Stimulated activated CD8-positive, alpha-beta memory T cell treated with anti-CD3 and anti-CD28 coated beads, Interleukin-12 subunit alpha, Interleukin-12 subunit beta, amount 100 ng/mL, for 1 hour (primary cell): ENCODE results near the gene INTS11.

Experiments used
- DNase-seq: peaks from one replicate; pipeline ENCODE4 v3.0.0-alpha.2; 2020; ENCODE audit warnings: low read depth

The INTS11 gene

DNA sequence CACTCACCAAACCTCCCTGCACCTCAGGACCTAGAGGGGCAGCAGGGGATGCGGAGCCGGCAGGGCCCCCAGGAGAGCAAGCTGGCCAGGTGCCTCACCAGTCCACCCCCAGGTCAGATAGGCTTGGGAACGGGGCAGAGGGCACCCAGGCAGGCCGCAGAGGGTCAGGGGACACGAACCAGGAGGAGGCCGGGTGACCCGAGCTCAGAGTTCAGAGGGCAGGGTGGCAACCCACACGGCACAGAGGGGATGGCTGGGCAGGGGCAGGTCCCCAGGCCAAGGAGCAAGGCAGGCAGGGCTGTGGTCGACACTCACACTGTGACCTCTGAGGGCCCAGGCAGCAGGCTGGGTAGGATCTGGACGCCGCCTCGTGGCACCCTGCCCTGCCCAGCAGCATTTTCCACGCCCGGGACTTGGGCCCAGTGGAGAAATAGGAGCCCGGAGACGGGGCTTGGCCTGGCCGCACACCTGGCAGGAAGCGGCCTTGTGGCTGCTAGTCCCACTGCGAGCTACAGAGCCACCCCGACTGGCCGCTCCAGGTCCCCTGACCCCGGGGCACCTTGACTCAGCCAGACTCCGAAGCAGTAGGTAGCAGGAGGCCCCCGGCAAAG, 19.5 kb upstream of the INTS11 start:
- no peak for DNase-seq

DNA sequence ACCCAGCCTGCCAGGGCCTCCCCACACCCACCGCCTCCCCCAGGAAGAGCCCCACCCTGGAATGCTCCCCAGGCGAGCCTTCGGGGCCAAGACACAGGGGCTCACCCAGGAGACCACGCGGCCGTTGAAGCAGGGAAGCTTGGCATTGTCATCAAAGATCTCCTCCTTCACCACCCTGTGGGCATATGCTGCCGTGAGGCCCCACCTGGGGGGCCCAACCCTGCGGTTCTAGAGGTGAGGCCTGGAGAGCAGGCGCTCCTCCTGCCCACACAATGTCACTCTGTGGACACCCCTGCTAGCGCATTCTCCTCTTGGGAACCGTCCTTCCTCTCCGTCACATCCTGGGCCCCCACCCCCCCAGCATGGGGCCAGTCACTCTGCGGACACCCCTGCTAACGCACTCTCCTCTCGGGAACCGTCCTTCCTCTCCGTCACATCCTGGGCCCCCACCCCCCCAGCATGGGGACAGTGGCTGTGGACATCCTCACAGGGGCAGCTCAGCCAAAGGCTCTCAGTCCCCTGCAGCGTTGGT, 18.2 kb upstream of the INTS11 start:
- DNase-seq, result no peak

DNA sequence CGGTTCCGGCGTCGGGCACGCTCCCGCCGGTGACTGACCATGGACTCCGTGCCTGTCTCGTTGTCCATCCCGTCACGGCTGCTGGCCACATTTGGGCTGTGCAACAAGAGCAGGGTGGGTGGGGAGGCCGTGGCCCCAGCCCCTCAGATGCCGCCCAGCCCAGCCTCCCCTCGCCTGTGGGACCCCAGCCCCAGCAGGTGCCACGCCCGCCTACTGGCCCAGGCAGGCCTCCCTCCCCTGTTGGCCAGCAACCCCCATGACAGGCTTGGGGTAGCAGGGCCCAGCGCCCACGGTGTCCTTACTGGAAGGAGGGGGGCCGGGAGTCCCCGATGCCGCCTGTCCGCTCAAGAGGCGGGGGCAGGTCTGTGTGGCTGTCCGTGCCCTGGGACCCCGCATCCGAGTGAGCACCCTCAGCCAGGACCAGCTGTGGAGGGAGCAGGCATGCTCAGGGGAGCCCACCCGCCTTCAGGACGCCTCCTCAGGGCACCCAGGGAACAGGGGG, 17.7 kb upstream of the INTS11 start:
- DNase-seq, result no peak

DNA sequence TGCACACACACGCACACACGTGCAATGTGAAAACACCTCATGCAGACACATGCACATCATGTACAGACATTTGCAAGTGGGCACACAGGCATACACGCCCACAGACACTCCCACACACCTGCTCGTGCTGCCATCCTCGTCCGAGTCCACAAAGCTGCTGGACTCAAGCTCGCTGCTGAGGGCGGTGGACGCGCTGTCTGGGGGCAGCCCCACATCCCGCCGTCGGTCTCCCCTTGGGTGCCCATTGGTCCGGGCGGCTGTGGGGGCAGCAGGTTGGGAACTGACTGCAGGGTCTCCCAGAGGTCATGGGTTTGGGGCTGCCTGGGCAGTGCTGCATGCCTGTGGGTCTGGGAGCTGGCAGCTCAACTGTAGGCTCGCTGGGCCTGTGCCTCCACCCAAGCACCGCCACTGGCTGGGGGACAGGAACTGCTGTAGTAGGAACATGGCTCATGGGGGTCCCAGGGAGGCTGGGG, 17.1 kb upstream of the INTS11 start:
- no peak for DNase-seq

DNA sequence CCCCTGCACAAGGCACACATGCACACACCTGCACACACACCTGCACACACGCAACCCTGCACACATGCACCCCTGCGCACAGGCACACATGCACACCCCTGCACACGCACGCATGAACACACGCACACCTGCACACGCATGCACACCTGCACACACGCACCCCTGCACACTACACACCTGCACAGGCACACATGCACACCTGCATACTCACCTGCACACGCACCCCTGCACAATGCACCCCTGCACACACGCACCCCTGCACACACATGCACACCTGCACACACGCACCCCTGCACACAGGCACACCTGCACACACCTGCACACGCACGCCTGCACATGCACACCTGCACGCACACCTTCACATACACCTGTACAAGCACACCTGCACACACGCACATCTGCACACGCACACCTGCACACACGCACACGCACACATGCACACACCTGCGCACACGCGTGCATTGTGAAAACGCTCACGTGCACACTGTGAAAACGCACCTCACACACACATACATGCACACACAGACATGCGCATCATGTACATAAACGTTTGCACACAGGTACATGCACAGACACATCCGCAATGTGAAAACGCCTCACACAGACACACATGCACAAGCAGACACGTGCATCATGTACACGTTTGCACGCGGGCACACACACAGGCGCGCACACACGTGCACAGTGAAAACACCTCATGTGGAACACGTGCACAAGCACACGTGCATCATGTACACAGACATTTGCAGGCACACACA, 16.5 kb upstream of the INTS11 start:
- DNase-seq, result no peak

DNA sequence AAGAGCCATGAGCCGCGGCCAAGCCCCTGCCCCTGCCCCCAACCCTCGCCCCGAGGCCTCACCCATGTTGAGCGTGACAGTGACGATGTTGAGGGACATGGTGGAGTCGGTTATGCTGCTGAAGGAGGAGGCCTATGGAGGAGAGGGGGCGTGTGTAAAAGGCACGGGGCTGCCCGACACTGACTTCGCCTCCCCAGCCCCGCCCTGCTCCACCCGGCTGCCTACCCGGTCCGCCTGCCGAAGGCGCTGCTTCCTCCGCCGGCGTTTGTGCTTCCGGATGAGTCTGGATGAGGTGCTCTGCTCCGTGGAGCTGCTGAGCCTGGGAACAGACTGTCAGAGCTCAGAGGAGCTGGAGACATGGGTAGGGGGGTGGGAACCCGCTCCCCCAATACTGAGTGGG, 15.7 kb upstream of the INTS11 start:
- no peak for DNase-seq

DNA sequence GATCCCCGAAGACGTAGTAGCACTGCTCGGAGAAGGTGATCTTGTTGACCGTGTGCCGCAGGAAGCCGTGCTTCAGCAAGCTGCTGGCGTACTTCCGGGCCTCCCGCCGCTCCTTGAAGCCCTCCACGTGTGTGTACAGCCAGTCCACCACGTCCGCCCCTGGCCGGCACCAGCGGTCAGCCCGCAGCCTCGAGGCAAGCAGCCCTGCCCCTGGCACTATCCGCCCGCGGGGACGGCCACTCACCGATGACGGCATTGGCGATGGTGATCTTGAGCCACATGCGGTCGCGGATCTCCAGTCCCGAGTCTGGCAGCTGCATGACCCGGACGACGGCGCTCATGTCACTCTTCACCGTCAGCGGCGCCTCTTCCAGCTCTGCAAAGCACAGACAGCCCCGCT, 13.8 kb upstream of the INTS11 start:
- DNase-seq, result no peak

DNA sequence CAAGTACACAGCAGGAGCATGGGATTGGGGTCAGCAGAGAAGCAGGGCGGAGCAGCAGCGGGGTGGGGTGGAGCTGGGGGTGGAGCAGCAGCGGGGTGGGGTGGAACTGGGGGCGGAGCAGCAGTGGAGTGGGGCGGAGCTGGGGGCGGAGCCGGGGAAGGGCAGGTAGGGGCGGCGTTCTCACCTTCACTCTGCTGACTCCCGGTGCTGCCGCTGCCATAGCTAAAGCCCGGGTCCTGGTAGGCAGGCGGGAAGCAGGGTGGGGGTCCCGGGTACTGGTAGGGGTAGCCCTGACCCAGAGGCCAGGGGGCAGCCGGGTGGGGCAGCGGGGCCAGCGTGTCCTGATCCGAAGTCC, 13.3 kb upstream of the INTS11 start:
- no peak for DNase-seq

DNA sequence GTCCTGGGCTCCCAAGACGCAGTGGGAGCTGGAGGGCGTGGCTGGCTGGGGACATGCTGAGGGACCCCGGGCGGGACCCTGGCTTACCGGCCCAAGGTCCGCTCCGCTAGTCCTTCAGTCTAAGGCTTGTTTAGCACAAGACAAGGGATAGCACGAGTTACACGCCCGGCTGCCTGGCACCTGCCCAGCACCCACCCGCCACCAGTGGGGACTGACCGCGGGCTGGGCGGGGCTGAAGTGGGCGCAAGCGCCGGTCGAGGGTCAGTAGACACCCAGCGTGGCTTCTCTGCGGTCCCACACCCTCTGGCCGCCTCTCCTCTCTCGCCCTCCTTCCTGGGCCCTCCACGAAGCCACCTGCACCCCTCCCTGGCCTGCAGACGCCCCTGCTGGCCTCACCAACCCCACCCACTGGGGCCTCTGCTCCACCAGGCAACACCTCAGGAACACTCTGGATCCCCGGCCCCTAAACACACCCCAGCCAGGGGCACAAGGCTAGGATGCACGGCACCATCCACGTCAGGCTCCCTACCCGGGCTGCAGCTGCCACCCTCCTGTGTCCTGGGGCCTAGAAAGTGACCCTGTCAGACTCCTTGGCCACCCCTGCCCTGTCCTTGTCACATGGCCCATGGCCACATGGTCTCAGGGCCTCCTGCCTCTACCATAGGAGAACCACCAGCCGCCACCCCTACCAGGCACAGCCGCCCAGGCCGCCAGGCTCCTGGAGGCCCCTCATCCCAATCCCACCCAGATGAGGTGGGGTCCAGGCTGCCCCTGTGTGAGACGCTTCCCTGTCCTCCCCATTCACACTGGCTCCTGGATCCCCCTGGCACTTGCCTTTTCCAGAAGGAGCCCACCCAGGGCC, 12.7 kb upstream of the INTS11 start:
- no peak for DNase-seq

DNA sequence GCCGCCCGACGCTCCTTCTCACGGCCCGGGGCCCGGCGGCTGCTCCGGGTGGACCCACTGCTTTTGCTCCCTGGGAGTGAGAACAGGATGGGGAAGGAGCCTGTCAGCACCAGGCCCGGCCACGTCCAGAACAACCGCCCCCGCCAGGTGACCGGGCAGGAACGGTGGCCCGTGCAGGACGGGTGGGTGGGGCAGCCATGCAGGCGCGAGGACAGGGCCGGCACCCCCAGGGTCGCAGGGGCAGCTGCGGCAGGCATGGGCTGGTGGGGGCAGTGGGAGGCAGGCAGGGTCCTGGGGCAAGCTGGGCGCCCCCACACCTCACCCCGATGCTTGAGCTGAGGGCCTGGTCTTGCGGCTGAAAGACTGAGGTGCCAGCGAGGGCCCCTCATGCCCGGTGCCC, 12.0 kb upstream of the INTS11 start:
- DNase-seq, result no peak

DNA sequence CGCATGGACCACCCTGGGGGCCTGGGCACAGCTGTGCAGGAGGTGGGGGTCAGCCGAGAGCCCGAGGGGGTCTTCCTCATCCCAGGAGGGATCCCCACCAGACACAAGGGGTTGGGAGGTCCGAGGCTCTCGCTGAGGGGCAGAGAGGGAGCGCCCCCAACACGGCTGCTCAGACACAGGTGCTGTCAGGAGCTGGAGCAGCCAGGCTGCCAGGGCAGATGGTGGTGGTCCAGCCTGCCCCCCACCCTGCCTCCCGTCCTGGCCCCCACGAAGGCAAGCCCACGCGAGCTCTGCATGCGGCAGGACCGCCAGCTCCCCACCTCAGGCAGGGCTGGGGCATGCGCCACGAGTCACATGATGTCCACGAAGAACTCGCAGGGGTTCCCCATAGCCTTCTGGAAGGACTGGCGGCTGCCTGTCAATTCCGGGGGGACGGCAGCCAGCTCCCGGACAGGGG, 11.4 kb upstream of the INTS11 start:
- DNase-seq, result no peak

DNA sequence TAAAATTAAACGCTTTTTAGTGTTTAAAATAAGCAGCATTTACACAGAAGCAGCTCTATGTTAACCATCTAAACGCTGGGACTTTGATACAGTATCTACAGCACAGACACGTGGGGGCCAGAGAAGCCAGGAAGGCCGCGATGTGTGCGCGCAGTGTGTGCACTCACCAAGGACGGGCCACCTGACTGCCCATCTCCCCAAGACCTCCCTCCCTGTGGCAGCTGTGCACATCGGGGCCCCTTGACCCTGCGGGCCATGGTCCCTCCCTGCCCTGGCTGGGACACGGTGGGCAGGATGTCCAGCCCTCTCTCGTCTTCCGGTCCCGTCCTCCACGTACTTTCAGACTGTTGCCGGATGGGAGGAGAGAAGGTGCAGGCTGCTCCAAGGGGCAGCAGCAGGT, 10.8 kb upstream of the INTS11 start:
- no peak for DNase-seq

DNA sequence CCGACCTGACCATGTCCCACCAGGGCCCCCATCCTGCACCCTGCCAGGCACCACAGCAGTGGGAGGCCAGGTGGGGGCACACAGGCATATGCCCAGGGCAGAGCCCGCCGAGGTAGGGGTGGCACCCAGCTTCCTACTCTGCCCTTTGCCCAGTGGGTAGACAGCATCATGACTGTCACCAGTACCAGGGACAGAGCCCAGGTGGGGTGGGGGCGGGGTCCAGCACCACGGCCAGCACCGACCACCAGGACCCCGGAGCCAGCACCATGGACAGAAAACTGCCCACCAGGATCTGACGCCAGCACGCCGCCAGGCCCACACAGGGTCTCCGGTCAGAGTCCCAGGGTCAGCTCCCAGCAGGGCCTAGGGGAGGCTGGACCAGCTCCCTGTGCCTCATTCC, 10.4 kb upstream of the INTS11 start:
- no peak for DNase-seq

DNA sequence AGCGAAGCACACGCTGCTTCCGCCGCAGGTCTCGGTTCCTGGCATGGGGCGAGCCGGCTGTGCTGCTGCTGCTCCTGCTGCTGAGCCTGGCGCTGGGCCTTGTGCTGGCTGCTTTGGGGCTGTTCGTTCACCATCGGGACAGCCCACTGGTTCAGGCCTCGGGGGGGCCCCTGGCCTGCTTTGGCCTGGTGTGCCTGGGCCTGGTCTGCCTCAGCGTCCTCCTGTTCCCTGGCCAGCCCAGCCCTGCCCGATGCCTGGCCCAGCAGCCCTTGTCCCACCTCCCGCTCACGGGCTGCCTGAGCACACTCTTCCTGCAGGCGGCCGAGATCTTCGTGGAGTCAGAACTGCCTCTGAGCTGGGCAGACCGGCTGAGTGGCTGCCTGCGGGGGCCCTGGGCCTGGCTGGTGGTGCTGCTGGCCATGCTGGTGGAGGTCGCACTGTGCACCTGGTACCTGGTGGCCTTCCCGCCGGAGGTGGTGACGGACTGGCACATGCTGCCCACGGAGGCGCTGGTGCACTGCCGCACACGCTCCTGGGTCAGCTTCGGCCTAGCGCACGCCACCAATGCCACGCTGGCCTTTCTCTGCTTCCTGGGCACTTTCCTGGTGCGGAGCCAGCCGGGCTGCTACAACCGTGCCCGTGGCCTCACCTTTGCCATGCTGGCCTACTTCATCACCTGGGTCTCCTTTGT, 9.2 kb upstream of the INTS11 start:
- no peak for DNase-seq

DNA sequence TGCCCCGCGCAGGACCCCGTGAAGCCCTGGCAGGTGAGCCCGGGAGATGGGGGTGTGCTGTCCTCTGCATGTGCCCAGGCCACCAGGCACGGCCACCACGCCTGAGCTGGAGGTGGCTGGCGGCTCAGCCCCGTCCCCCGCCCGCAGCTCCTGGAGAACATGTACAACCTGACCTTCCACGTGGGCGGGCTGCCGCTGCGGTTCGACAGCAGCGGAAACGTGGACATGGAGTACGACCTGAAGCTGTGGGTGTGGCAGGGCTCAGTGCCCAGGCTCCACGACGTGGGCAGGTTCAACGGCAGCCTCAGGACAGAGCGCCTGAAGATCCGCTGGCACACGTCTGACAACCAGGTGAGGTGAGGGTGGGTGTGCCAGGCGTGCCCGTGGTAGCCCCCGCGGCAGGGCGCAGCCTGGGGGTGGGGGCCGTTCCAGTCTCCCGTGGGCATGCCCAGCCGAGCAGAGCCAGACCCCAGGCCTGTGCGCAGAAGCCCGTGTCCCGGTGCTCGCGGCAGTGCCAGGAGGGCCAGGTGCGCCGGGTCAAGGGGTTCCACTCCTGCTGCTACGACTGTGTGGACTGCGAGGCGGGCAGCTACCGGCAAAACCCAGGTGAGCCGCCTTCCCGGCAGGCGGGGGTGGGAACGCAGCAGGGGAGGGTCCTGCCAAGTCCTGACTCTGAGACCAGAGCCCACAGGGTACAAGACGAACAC, 8.5 kb upstream of the INTS11 start:
- DNase-seq, result no peak

DNA sequence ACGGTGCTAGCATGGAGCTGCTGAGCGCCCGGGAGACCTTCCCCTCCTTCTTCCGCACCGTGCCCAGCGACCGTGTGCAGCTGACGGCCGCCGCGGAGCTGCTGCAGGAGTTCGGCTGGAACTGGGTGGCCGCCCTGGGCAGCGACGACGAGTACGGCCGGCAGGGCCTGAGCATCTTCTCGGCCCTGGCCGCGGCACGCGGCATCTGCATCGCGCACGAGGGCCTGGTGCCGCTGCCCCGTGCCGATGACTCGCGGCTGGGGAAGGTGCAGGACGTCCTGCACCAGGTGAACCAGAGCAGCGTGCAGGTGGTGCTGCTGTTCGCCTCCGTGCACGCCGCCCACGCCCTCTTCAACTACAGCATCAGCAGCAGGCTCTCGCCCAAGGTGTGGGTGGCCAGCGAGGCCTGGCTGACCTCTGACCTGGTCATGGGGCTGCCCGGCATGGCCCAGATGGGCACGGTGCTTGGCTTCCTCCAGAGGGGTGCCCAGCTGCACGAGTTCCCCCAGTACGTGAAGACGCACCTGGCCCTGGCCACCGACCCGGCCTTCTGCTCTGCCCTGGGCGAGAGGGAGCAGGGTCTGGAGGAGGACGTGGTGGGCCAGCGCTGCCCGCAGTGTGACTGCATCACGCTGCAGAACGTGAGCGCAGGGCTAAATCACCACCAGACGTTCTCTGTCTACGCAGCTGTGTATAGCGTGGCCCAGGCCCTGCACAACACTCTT, 7.7 kb upstream of the INTS11 start:
- no peak for DNase-seq

DNA sequence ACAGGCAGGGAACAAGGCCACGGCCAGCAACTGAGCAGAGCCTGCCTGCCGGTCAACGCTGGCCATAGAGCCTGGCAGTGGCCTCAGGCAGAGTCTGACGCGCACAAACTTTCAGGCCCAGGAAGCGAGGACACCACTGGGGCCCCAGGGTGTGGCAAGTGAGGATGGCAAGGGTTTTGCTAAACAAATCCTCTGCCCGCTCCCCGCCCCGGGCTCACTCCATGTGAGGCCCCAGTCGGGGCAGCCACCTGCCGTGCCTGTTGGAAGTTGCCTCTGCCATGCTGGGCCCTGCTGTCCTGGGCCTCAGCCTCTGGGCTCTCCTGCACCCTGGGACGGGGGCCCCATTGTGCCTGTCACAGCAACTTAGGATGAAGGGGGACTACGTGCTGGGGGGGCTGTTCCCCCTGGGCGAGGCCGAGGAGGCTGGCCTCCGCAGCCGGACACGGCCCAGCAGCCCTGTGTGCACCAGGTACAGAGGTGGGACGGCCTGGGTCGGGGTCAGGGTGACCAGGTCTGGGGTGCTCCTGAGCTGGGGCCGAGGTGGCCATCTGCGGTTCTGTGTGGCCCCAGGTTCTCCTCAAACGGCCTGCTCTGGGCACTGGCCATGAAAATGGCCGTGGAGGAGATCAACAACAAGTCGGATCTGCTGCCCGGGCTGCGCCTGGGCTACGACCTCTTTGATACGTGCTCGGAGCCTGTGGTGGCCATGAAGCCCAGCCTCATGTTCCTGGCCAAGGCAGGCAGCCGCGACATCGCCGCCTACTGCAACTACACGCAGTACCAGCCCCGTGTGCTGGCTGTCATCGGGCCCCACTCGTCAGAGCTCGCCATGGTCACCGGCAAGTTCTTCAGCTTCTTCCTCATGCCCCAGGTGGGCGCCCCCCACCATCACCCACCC, 6.9 kb upstream of the INTS11 start, which contains the start of gene TAS1R3:
Gene TAS1R3, plus strand, starts transcription at position 213 of the 898 bp plus-strand sequence. Its CDS starts 66 bp downstream, at position 279.
- no peak for DNase-seq

DNA sequence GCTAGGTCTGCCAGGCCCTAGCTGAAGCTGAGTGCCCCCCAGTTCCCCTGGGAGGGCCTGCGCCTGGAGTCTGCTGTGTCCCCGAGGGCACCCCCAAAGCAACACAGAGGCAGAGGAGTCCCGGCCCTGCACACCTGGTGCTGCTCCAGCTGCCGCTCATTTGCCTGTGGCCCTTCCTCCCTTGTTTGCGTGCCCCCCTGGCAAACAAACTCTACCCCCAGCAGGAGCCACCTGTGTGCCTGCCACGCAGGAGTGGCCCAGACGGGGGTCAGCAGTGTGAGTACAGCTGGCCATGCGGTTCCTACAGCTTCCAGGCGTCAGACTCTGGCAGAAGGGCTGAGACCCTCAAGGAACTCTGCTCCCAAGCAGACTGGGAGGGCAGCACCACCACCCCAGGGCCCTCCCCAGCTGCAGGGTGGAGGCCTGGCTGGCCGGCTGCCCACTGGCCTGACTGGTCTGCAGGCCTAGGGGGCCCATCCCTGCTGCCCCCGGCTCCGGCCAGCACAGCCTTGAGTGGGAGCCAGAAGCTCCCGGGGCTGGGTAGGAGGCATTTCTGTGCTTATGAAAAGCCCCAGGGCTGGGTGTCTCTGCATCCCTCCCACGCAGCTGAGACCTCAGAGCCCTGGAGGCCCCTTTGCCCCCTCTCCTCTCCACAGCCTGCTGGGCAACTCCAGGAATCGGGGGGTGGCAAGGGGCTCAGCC, 6.1 kb upstream of the INTS11 start:
- DNase-seq, result no peak
